Head of caudate nucleus (tissue), 42 donors: ENCODE data around the gene PEX14.

Experiments
- DNase-seq, 42 donors: peaks; one replicate each; pipeline versions ENCODE4 v3.0.0 to v3.0.0-alpha.2; 2020 to 2021; ENCODE audit warnings: mixed read lengths in 7 of 42
- intact Hi-C: fragments of 100-400 bp; cut with DNase I; formaldehyde crosslinking; loops from one replicate; pipeline ENCODE4 v1.15.0; 2022

The PEX14 gene

DNA sequence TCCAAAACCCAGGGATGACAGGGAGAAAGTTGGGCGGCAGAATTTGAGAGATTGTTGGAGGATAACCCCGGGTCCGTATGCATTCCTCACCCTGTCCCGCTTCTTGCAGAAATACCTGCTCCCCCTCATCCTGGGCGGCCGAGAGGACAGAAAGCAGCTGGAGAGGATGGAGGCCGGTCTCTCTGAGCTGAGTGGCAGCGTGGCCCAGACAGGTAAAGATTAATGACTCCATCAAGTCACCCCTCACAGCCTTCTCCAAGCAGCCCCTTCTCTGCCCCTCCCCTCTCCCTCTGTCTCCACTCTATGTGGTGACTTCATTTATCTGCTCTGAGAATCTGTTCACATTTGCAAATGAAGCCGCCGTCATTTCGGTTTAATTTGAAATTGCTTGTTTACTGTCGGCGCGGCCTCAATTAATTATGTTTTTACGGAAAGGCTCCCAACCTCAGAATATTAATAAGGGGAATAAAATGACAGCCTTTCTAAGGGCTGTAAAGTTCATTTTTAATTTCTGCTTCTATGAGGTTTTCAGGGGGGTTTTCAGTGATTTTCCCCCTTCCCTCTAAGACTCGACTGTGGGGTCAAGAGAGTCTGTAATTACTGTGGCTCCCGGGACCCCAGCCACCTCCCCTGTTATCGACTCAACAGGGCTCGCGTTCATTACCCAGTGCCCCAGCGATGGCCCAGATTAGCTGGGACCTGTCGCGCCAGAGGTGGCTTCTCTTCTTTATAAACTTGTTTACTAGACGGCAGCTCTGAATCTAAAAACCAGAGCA, 148.3 kb downstream of the PEX14 start:
- no peak for DNase-seq
- intact Hi-C loops, result no loop called here

- DNase-seq, result no peak
- intact Hi-C loops, result no loop called here
Observed at GRCh38 chr1:10623686-10624145, 149.0 kb downstream of the PEX14 start.

DNA sequence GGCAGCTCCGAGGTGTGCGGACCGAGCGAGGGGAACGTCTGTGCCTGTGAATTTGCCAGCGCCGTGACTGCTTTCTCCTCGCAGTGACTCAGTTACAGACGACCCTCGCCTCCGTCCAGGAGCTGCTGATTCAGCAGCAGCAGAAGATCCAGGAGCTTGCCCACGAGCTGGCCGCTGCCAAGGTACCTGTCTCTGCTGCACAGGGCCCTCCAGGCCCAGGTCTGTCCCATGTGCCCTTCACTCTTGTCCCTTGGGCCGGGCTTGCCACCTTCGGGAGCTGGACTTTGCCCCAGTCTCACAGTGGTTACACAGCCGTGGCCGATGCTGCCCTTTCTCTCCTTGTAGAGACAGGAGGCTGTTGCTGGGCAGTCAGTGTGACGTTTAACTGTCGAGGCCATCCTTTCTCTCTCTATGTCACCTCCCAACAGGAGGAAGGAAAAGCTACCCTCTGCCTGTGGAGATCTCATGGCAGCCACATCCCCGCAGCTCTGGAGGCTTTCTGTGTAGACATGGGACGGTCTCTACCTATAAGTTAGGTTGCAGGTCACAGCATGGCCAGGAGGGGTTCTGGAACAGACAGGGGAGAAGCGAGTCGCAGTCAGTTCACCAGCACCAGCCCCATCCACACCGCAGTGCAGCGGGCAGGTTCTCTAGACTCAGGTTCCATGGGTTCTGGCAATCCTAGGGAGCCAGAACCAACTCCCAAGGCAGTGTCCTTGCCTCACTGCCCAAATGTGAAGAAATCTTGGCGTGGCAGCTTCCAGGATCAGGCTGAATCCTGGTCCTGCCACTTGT, 149.7 kb downstream of the PEX14 start:
- intact Hi-C loops, result no loop called here

DNA sequence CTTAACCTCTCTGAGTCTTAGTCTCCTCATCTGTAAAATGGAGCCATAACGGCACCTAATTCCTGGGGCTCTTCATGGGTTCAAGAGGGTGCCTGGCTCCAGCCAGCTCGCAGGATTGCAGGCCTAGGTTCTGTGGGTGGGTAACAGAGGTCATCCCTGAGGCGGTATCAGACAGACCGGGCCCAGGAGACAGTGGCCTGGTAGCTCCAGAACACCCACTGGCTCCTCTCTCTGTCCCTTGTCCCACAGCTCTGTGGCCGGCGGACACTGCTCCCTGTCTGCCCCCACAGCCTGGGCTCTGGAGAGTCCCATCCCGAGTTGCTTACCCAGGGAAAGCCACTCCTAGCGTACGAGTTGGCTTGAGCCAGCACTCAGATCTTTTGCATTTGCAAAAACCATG, 150.3 kb downstream of the PEX14 start:
- intact Hi-C loops, result no loop called here
- DNase-seq, result no peak

More for the DNA sequence above, 149.7 kb downstream of the PEX14 start:
- no peak for DNase-seq

DNA sequence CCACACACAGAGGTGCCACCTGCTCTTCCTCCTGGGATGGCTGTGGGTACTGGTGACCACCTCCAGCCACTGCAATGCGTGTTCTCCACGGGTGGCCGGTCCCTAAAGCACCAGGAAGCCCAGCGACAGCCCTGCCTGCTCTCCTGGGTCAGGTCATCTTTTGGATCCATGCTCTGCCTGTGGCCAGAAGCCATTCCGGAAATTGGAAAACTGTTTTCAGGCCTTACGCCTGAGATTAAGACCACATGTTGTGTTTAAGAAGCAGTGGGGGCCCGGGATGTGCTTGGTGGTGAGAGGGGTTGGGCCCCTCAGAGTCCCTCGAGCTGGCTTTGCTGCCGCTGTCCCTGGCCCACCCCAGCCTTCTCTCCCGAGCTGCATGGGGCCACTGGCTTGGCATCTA, 150.8 kb downstream of the PEX14 start:
- intact Hi-C loops, result no loop called here

DNA sequence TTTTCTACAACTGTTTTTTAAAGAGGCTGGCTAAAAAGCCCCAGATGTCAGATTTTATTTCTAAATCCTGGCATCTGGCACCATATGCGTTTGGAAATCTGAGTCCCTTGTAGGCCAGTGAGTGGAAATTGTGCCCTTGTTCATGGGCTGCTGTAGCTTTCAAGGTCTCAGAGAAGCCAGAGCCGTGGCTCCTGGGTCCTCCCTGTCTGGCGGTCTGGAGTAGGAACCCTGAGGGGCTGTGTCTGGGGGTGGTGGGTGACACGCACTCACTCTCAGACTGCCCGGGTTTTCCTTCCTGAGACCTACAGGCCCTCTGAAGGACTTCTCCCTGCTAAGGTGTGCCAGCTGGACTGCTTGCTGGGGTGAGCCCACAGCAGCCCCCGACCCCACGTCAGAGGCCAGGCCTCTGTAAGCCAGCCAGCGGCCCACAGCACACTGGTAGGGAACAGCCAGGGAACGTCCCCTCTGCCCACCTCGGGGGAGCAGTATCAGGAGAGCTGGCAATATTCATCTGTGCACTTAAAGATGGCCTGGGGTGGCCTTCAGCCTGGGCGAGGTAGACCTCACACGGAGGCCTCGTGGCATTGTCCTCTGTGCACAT, 151.5 kb downstream of the PEX14 start:
- no peak for DNase-seq
- intact Hi-C loops, result no loop called here

More for the DNA sequence above, 150.8 kb downstream of the PEX14 start:
- DNase-seq, result no peak

GRCh38 chr1:10626791-10627410, 152.2 kb downstream of the PEX14 start:
- DNase-seq, result no peak
- intact Hi-C loops, result no loop called here

DNA sequence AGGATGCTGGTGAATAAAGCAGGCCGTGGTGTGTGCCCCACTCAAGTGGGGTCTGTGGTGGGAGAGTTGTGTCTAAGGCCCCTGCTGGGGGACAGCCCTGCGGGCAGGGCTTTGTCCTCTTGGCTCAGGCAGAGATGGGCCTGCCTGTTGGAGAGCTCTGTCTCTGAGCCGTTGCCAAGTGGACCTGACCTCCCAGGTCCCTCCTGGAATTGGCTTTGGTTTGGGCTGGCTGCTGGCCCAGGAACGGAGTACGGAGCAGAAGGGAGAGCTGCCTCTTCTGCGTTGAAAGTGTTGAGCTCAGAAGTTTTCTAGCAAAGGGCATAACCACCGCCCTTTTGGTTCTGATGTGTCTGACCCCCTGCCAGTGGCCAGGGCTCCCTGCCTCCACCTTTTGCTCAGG, 153.9 kb downstream of the PEX14 start:
- peak in 1 of 42 donors; percentile 15 for DNase-seq
- intact Hi-C loops, result no loop called here

- intact Hi-C loops, result no loop called here
- DNase-seq, result no peak
Observed at GRCh38 chr1:10629091-10629815, 154.5 kb downstream of the PEX14 start.

GRCh38 chr1:10629816-10630571, 155.2 kb downstream of the PEX14 start:
- DNase-seq, result no peak
- intact Hi-C loops, result no loop called here

DNA sequence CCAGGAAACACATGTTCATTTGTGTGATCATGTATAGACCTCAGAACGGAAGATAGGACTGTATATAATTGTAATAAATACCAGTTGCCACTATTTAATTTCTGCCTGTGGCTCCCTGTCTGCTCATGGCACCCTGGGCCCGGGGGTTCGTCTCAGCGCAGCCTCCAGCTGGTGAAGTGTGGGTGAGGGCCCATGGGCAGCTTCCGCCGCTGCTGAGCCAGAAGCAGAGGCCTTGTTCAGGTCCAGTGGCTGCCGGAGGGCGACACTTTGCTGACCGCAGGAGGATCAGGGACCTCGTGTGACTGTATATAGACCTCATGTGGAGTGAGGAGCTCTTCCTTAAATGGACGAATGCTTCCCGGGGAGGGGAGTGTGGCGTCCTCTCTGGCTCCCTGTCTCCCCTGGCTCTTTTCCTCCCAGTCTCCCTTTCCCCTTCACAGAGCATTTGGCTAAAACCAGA, 155.9 kb downstream of the PEX14 start:
- intact Hi-C loops, result no loop called here

DNA sequence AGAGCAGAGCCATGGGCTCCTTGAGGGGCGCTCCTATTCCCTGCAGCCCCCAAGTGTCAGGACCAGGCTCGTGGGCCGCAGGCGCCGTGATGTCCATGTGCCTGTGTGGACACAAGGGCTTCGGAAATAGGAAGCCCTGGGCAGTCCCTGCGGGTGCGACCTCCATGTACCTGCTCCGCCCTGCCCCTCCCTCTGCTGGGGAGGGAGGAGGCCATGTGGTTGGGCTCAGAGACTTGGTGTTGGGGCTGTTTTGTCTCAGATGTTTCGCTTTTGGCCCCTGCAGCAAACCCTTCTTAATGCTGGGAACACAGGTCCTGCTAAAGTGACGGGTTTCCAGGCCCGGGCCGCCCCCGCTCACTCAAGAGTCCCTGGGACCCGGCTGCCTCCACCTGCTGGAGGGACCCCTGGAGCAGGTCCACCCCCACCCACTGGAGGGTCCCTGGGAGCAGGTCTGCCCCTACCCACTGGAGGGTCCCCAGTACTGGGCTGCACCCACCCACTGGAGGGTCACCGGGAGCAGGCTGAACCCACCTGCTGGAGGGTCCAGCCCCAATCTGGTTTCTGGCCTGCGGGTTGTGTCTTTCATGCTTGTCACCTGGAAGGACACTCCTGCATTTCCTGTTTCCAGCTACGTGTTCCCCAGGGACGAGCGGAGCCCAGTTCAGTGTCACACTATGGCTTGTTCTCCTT, 156.5 kb downstream of the PEX14 start:
- intact Hi-C loops, result no loop called here
- DNase-seq, result no peak

More for the DNA sequence above, 155.9 kb downstream of the PEX14 start:
- DNase-seq, result no peak

GRCh38 chr1:10631811-10632593, 157.3 kb downstream of the PEX14 start:
- no peak for DNase-seq
- intact Hi-C loops, result no loop called here

- intact Hi-C loops, result no loop called here
Observed at GRCh38 chr1:10632691-10633090, 157.9 kb downstream of the PEX14 start.

GRCh38 chr1:10633416-10633815, 158.7 kb downstream of the PEX14 start:
- intact Hi-C loops, result no loop called here
- DNase-seq, result no peak

More at GRCh38 chr1:10632691-10633090, 157.9 kb downstream of the PEX14 start:
- no peak for DNase-seq

DNA sequence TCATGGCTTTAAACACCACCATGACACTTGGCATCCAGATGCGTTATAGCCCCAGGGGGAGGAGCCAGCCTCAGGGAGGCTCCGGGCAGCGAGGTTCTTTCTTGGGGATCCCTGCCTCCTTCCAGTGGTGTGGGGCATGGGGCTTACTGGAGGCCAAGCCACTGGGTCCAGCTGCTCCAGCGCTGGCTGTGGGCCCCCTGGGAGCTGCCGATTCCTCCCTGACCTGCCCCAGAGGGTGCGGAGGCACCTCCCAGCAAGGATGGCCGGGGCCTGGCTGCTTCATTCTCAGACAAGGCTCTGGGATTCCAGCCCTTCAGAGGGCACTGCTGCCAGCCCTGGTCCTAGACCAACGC, 159.3 kb downstream of the PEX14 start:
- no peak for DNase-seq
- intact Hi-C loops, result no loop called here
